SK-N-SH treated with all-trans-retinoic acid at 6 μM for 48 hours (cell line): ENCODE measurements around the gene IFNL3.

Experiments
- ATAC-seq: fragments of 200-7000 bp; cut with Tn5 transposase; 3 replicates; pipeline ENCODE4 v1.9.1; 2020; ENCODE audit warnings: mild to moderate bottlenecking, moderate library complexity
- ARNTL ChIP-seq: fragments of 450-650 bp; formaldehyde crosslinking; IDR thresholded peaks from 2 replicates; pipeline ENCODE4 v1.5.0; 2020; ENCODE audit warnings: low read depth, mild to moderate bottlenecking, moderate library complexity, borderline replicate concordance
- CSDC2 ChIP-seq: fragments of 250-450 bp; sonication (Bioruptor Pico); IDR thresholded peaks from 2 replicates; pipeline ENCODE4 v1.5.0; 2020; ENCODE audit warnings: mild to moderate bottlenecking, moderate library complexity
- CSRNP3 ChIP-seq: fragments of 250-450 bp; sonication (Bioruptor Pico); IDR thresholded peaks from 2 replicates; pipeline ENCODE4 v1.5.1; 2021; ENCODE audit warnings: mild to moderate bottlenecking, moderate library complexity
- ESRRG ChIP-seq: fragments of 250-450 bp; sonication (Bioruptor Pico); IDR thresholded peaks from 2 replicates; pipeline ENCODE4 v1.6.1; 2021; ENCODE audit warnings: mild to moderate bottlenecking
- GLIS3 ChIP-seq: fragments of 250-450 bp; sonication (Bioruptor Pico); IDR thresholded peaks from 2 replicates; pipeline ENCODE4 v1.5.0; 2020; ENCODE audit warnings: mild to moderate bottlenecking, moderate library complexity
- ISL1 ChIP-seq: fragments of 250-450 bp; sonication (Bioruptor Pico); IDR thresholded peaks from 2 replicates; pipeline ENCODE4 v2.1.2; 2022; ENCODE audit warnings: mild to moderate bottlenecking, moderate library complexity
- OSR1 ChIP-seq: fragments of 250-450 bp; sonication (Bioruptor Pico); IDR thresholded peaks from 2 replicates; pipeline ENCODE4 v1.8.0; 2022; ENCODE audit warnings: moderate library complexity, mild to moderate bottlenecking, inconsistent platforms
- PPARA ChIP-seq: fragments of 250-450 bp; sonication (Bioruptor Pico); IDR thresholded peaks from 2 replicates; pipeline ENCODE4 v1.5.0; 2020; ENCODE audit warnings: mild to moderate bottlenecking, borderline replicate concordance
- RARB ChIP-seq: fragments of 250-450 bp; sonication (Bioruptor Pico); IDR thresholded peaks from 2 replicates; pipeline ENCODE4 v1.8.0; 2021; ENCODE audit warnings: mild to moderate bottlenecking, moderate library complexity
- SNAI2 ChIP-seq: fragments of 250-450 bp; sonication (Bioruptor Pico); IDR thresholded peaks from 2 replicates; pipeline ENCODE4 v1.5.0; 2020; ENCODE audit warnings: mild to moderate bottlenecking, moderate library complexity
- TOX ChIP-seq: fragments of 250-450 bp; sonication (Bioruptor Pico); IDR thresholded peaks from 2 replicates; pipeline ENCODE4 v1.8.0; 2021; ENCODE audit warnings: mild to moderate bottlenecking, moderate library complexity, borderline replicate concordance
- TSHZ2 ChIP-seq: fragments of 250-450 bp; sonication (Bioruptor Pico); IDR thresholded peaks from 2 replicates; pipeline ENCODE4 v1.5.0; 2020; ENCODE audit warnings: mild to moderate bottlenecking, moderate library complexity
- ZFP3 ChIP-seq: fragments of 250-450 bp; sonication (Bioruptor Pico); IDR thresholded peaks from 2 replicates; pipeline ENCODE4 v1.5.0; 2020; ENCODE audit warnings: mild to moderate bottlenecking, moderate library complexity
- ZFP30 ChIP-seq: fragments of 450-650 bp; formaldehyde crosslinking; IDR thresholded peaks from 2 replicates; pipeline ENCODE4 v1.5.0; 2022; ENCODE audit warnings: mild to moderate bottlenecking, moderate library complexity
- ZNF565 ChIP-seq: fragments of 450-650 bp; formaldehyde crosslinking; conservative IDR thresholded peaks from 2 replicates; pipeline ENCODE4 v1.5.0; 2020; ENCODE audit warnings: low read depth, mild to moderate bottlenecking, moderate library complexity
- ZNF70 ChIP-seq: fragments of 450-650 bp; formaldehyde crosslinking; IDR thresholded peaks from 2 replicates; pipeline ENCODE4 v1.5.0; 2020; ENCODE audit warnings: mild to moderate bottlenecking, moderate library complexity
- ZNF8 ChIP-seq: fragments of 450-650 bp; formaldehyde crosslinking; IDR thresholded peaks from 2 replicates; pipeline ENCODE4 v1.5.0; 2020; ENCODE audit warnings: mild to moderate bottlenecking, moderate library complexity
- TF ChIP-seq, protein P1 (sequence below): fragments of 250-450 bp; sonication (Bioruptor Pico); IDR thresholded peaks from 2 replicates; pipeline ENCODE4 v1.5.1; 2020; ENCODE audit warnings: low read depth, mild to moderate bottlenecking, moderate library complexity
- TF ChIP-seq, protein P2 (sequence below): fragments of 250-450 bp; sonication (Bioruptor Pico); IDR thresholded peaks from 2 replicates; pipeline ENCODE4 v1.8.0; 2021; ENCODE audit warnings: low read depth, mild to moderate bottlenecking, moderate library complexity, borderline replicate concordance

IFNL3 gene

DNA sequence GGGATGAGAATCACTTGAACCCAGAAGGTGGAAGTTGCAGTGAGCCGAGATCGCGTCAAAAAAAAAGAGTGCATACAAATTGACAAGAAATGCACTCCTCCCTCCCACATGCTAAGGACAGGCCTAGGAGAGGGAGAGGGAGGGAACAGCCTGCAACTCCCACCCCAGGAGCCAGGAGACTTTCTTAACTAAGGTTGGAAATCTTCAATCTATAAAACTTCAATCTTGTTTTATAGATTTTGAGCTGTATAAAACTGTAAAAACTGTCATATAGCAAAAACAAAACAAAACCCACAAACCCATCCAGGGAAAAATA is 39.4 kb downstream of the IFNL3 start:
- TF ChIP-seq TOX (CRISPR knock-in tag) (no peak), ARNTL (CRISPR knock-in tag) (no peak)
- TF ChIP-seq, all 23 proteins: peak for 0

GRCh38 chr19:39203372-39204341 is 41.1 kb downstream of the IFNL3 start, which contains the start of gene SYCN:
SYCN (minus strand) TSS chr19:39204263; CDS start chr19:39204254, 9 bp downstream.
- no peak for ATAC-seq

More for the DNA sequence above, 39.4 kb downstream of the IFNL3 start:
- ATAC-seq, result no peak

DNA sequence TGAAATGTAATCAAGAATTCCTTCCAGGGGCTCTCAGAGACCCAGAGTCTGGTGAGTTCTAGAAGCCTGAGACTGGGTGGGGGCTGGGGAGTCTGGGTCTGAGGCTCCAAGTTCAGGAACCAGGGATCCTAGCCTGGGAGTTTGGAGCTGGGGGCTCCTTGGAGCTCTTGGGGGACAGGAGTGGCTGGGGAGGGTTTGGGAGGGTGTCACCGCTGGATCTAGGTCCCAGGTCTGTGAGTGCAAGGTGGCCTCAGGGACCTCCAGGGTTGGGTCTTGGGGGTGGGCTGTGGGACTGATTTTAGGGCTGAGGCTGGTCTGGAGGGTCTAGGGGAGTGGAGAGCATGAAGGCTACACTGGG is 41.8 kb downstream of the IFNL3 start:
- ATAC-seq, result no peak
- TF ChIP-seq, protein P1, sequence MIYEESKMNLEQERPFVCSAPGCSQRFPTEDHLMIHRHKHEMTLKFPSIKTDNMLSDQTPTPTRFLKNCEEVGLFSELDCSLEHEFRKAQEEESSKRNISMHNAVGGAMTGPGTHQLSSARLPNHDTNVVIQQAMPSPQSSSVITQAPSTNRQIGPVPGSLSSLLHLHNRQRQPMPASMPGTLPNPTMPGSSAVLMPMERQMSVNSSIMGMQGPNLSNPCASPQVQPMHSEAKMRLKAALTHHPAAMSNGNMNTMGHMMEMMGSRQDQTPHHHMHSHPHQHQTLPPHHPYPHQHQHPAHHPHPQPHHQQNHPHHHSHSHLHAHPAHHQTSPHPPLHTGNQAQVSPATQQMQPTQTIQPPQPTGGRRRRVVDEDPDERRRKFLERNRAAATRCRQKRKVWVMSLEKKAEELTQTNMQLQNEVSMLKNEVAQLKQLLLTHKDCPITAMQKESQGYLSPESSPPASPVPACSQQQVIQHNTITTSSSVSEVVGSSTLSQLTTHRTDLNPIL (CRISPR knock-in tag), result no peak
- TF ChIP-seq ZNF70 (CRISPR knock-in tag) (no peak), ISL1 (CRISPR knock-in tag) (no peak), CSRNP3 (CRISPR knock-in tag) (no peak), OSR1 (CRISPR knock-in tag) (no peak), RARB (no peak), ZFP30 (CRISPR knock-in tag) (no peak), ZFP3 (CRISPR knock-in tag) (no peak), GLIS3 (CRISPR knock-in tag) (no peak), SNAI2 (CRISPR knock-in tag) (no peak), ZNF8 (no peak), TOX (CRISPR knock-in tag) (no peak), ARNTL (CRISPR knock-in tag) (no peak)
- TF ChIP-seq, protein P2, sequence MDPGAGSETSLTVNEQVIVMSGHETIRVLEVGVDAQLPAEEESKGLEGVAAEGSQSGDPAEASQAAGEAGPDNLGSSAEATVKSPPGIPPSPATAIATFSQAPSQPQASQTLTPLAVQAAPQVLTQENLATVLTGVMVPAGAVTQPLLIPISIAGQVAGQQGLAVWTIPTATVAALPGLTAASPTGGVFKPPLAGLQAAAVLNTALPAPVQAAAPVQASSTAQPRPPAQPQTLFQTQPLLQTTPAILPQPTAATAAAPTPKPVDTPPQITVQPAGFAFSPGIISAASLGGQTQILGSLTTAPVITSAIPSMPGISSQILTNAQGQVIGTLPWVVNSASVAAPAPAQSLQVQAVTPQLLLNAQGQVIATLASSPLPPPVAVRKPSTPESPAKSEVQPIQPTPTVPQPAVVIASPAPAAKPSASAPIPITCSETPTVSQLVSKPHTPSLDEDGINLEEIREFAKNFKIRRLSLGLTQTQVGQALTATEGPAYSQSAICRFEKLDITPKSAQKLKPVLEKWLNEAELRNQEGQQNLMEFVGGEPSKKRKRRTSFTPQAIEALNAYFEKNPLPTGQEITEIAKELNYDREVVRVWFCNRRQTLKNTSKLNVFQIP, result no peak

More at GRCh38 chr19:39203372-39204341, 41.1 kb downstream of the IFNL3 start, which contains the start of gene SYCN:
- TF ChIP-seq CSRNP3 (CRISPR knock-in tag) (no peak), ISL1 (CRISPR knock-in tag) (no peak), ZFP3 (CRISPR knock-in tag) (no peak), ZNF8 (no peak), CSDC2 (no peak), ZNF70 (CRISPR knock-in tag) (no peak), PPARA (CRISPR knock-in tag) (no peak), ARNTL (CRISPR knock-in tag) (no peak), ESRRG (CRISPR knock-in tag) (no peak), TSHZ2 (CRISPR knock-in tag) (no peak), GLIS3 (CRISPR knock-in tag) (no peak), ZNF565 (CRISPR knock-in tag) (no peak)
- TF ChIP-seq, protein P1 (CRISPR knock-in tag), result no peak
